Small intestine (tissue), 7 donors: ENCODE results near the gene CCL22. TPM values are rescaled to one million over a fixed set of nuclear protein-coding genes. Genes with fewer than 3 reads are reported as not detected.

Experiments used
- DNase-seq, 2 donors: peaks; one replicate each; pipeline versions ENCODE4 v3.0.0 to v3.0.0-alpha.2; 2013
- FAIRE-seq: peaks from 2 replicates; lab custom pipeline; 2012; peaks lifted over from hg19 to GRCh38; lab: Jason Lieb, UNC
- H3K27ac ChIP-seq, 3 donors: one replicate each; pipeline ENCODE4 v1.5.1; 2013; ENCODE audit warnings: low read length in 2 of 3, mild to moderate bottlenecking in 2 of 3, control low read depth in 1 of 3, inconsistent platforms in 1 of 3, low read depth in 1 of 3, moderate library complexity in 1 of 3
- H3K27me3 ChIP-seq, 3 donors: one replicate each; pipeline ENCODE4 v1.6.1; 2013; ENCODE audit warnings: low read length in 3 of 3, inconsistent platforms in 1 of 3; ENCODE audit not compliant: control insufficient read depth in 3 of 3, insufficient read depth in 3 of 3
- H3K36me3 ChIP-seq, 3 donors: one replicate each; pipeline ENCODE4 v1.6.1; 2013; ENCODE audit warnings: low read length in 3 of 3, inconsistent platforms in 1 of 3, low read depth in 1 of 3, mild to moderate bottlenecking in 1 of 3, moderate library complexity in 1 of 3; ENCODE audit not compliant: control insufficient read depth in 3 of 3, insufficient read depth in 2 of 3
- H3K4me1 ChIP-seq, 3 donors: one replicate each; pipeline ENCODE4 v1.6.1; 2013; ENCODE audit warnings: low read length in 2 of 3, inconsistent platforms in 1 of 3, low read depth in 1 of 3, mild to moderate bottlenecking in 1 of 3, moderate library complexity in 1 of 3; ENCODE audit not compliant: control insufficient read depth in 3 of 3, insufficient read depth in 2 of 3
- H3K4me3 ChIP-seq, 3 donors: one replicate each; pipeline ENCODE4 v1.5.1; 2013; ENCODE audit warnings: low read length in 3 of 3, control low read depth in 1 of 3, inconsistent platforms in 1 of 3, low read depth in 1 of 3, mild to moderate bottlenecking in 1 of 3, moderate library complexity in 1 of 3
- H3K9me3 ChIP-seq, 2 donors: one replicate each; pipeline ENCODE4 v1.6.1; 2013; ENCODE audit warnings: low read depth in 1 of 2, low read length in 1 of 2; ENCODE audit not compliant: control insufficient read depth in 2 of 2, insufficient read depth in 1 of 2
- WGBS, 3 donors: extraction: QIAGEN DNeasy Blood & Tissue Kit; methylation state at CpG; one replicate each; pipeline ENCODE4 v1.1.7; 2013; 5-methylcytosine and 5-hydroxymethylcytosine counted together
- polyA plus RNA-seq, 4 donors: library from polyadenylated mRNA; stranded (reverse) in 3 of 4; unstranded in 1 of 4; fragments of 200-250 nt in 3 of 4; fragments of 120-200 nt in 1 of 4; gene quantifications; one replicate each; pipeline versions ENCODE4 v1.2.1 to v1.2.3, GENCODE V29; 2013
- donor health status: healthy with polysubstance abuse.
- donor health status: control.
- donor health status: control.
- donor health status: Bipolar disorder and iron deficiency.
- donor health status: healthy.

The CCL22 gene
- polyA plus RNA-seq, 4 donors, result 0.16 to 0.43 TPM; not detected in 2

DNA sequence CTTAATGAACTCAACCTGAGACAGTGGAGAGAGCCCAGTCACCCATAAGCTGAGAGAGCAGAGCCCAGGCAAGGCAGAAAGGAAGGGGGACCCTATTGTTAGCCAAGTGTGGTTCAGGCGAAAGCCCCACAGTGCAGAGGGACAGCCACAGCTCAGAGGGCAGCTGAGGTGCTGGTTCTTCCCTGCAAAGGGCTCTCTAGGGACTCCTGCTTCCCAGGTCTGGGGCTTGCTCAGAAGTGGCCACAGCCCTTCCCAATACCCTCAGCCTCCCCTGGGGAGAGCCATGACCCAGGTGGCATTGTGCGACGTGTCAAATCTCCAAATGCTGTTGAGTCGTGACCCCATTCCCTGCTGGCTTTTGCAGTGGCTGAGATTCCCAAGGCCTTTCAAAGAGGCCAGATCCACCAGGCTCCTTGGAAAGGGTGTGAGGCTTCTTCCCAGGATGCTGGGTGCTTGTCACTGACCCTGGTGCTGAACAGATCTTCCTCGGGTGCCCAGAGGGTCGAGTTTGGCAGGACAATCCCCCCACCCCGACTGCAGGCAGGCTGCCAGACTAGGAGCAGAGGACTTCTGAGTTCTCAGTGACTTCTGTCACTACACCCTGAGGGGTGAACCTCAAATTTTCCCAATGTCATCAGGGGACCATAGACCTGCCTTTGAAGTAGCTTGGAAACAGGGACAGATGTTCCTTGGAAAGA is 43.5 kb downstream of the CCL22 start:
- Histone ChIP-seq H3K9me3 (no peaks in the 10 kb centered on the region), H3K27ac (no peak overlapping the region), H3K4me3 (no peak overlapping the region), H3K4me1 (no peaks in the 10 kb centered on the region), H3K36me3 (no peaks in the 10 kb centered on the region), H3K27me3 (no peaks in the 10 kb centered on the region)
- DNase-seq, result no peak
- FAIRE-seq, result no peak
- 60 to 69% (median 60%) methylated on average over 7 of the region's 7 CpGs for WGBS, 3 donors

GRCh38 chr16:57403965-57404817 is 45.6 kb downstream of the CCL22 start, which contains the start of gene CCL17:
Gene CCL17 (plus strand): TSS chr16:57404767. CDS start chr16:57413933, 9,166 bp downstream.
- FAIRE-seq, result no peak
- whole genome bisulfite sequencing, 3 donors, result 78 to 83% (median 80%) methylated on average over 17 of the region's 17 CpGs

DNA sequence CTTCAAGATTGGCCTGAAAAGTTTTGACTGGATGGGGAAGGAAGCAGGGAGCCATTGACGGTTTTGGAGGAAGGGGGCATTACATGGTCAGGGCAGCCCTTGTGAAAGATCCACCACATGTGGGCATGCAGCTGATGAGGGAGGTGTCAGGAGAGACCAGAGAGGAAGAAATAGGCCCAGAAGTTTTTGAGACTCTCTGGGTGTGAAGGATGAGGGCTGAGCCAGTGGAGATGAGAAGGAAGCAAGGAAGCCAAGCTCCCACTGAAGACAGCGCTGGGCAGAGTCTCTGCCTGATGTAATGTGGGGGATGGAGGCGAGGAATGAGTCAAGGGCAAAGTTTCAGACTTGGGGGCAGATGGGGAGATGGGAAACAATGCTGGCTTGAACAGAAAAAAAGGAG is 46.5 kb downstream of the CCL22 start:
- Histone ChIP-seq H3K9me3 (no peaks in the 10 kb centered on the region), H3K27me3 (no peaks in the 10 kb centered on the region), H3K36me3 (no peaks in the 10 kb centered on the region), H3K4me1 (no peaks in the 10 kb centered on the region), H3K4me3 (no peak overlapping the region), H3K27ac (no peak overlapping the region)
- peak in 1 of 2 donors; percentile 48 for DNase-seq
- WGBS, 3 donors, result 48 to 56% (median 54%) methylated on average over 3 of the region's 3 CpGs
- no peak for FAIRE-seq

More at GRCh38 chr16:57403965-57404817, 45.6 kb downstream of the CCL22 start, which contains the start of gene CCL17:
- H3K27me3 ChIP-seq, result no peaks in the 10 kb centered on the region
- H3K4me3 ChIP-seq, result no peak within 1 kb of the TSS
- no peaks in the 10 kb centered on the region for H3K9me3 ChIP-seq
- no peaks in the 10 kb centered on the region for H3K36me3 ChIP-seq
- no peak within 1 kb of the TSS for H3K27ac ChIP-seq
- no peak for DNase-seq
- H3K4me1 ChIP-seq, result no peaks in the 10 kb centered on the region

GRCh38 chr16:57406881-57407280 is 48.3 kb downstream of the CCL22 start:
- no peak for FAIRE-seq
- no peak overlapping the region for H3K4me3 ChIP-seq
- H3K36me3 ChIP-seq, result no peaks in the 10 kb centered on the region
- WGBS, 3 donors, result 57 to 82% (median 63%) methylated on average over 2 of the region's 2 CpGs
- no peak for DNase-seq
- no peaks in the 10 kb centered on the region for H3K27me3 ChIP-seq
- H3K27ac ChIP-seq, result no peak overlapping the region
- H3K4me1 ChIP-seq, result no peaks in the 10 kb centered on the region
- no peaks in the 10 kb centered on the region for H3K9me3 ChIP-seq

- H3K4me3 ChIP-seq, result no peak overlapping the region
- FAIRE-seq, result no peak
- 89 to 93% (median 91%) methylated on average over 5 of the region's 5 CpGs for WGBS, 3 donors
- no peaks in the 10 kb centered on the region for H3K36me3 ChIP-seq
- DNase-seq, result no peak
- no peaks in the 10 kb centered on the region for H3K9me3 ChIP-seq
- no peaks in the 10 kb centered on the region for H3K27me3 ChIP-seq
- H3K4me1 ChIP-seq, result no peaks in the 10 kb centered on the region
- no peak overlapping the region for H3K27ac ChIP-seq
Measured at GRCh38 chr16:57407521-57408353, 49.2 kb downstream of the CCL22 start.

- Histone ChIP-seq H3K27me3 (no peaks in the 10 kb centered on the region), H3K9me3 (no peaks in the 10 kb centered on the region), H3K4me1 (no peaks in the 10 kb centered on the region), H3K27ac (no peak overlapping the region), H3K36me3 (no peaks in the 10 kb centered on the region), H3K4me3 (no peak overlapping the region)
- 69 to 82% (median 80%) methylated on average over 5 of the region's 5 CpGs for WGBS, 3 donors
- no peak for FAIRE-seq
- DNase-seq, result no peak
Measured at GRCh38 chr16:57409065-57409464, 50.5 kb downstream of the CCL22 start.

- DNase-seq (no peak), FAIRE-seq (no peak)
- no peaks in the 10 kb centered on the region for H3K27me3 ChIP-seq
- no peaks in the 10 kb centered on the region for H3K4me1 ChIP-seq
- no peaks in the 10 kb centered on the region for H3K36me3 ChIP-seq
- H3K9me3 ChIP-seq, result no peaks in the 10 kb centered on the region
- no peak overlapping the region for H3K27ac ChIP-seq
- 61 to 74% (median 61%) methylated on average over 14 of the region's 14 CpGs for WGBS, 3 donors
- H3K4me3 ChIP-seq, result no peak overlapping the region
Measured at GRCh38 chr16:57409870-57410587, 51.4 kb downstream of the CCL22 start.
